GM18508 (cell line): ENCODE results near the gene TSSK6.
A peak's percentile ranks its signal among the peaks of the same experiment; 100 is the strongest.
"Not testable (repeated sequence)": the region's sequence is repeated elsewhere in the genome, so short reads cannot be mapped to it uniquely, and the experiment has no call there.

ENCODE experiments used
- ATAC-seq: cut with Tn5 transposase; IDR thresholded peaks from one replicate; pipeline ENCODE4 v1.9.1; 2021; ENCODE audit warnings: moderate number of reproducible peaks; ENCODE audit not compliant: insufficient read depth, unreplicated experiment

The TSSK6 gene

GRCh38 chr19:19490214-19490968, 25.0 kb downstream of the TSSK6 start:
- no peak for ATAC-seq

GRCh38 chr19:19489804-19490204, 25.5 kb downstream of the TSSK6 start:
- ATAC-seq, result no peak

GRCh38 chr19:19488875-19489690, 26.3 kb downstream of the TSSK6 start:
- ATAC-seq, result peak; percentile 44

GRCh38 chr19:19487950-19488874, 27.1 kb downstream of the TSSK6 start:
- ATAC-seq, result no peak

GRCh38 chr19:19487077-19487949, 28.0 kb downstream of the TSSK6 start:
- ATAC-seq, result no peak

GRCh38 chr19:19486343-19487076, 28.8 kb downstream of the TSSK6 start:
- ATAC-seq, result no peak

- ATAC-seq, result no peak
Observed at GRCh38 chr19:19485998-19486290, 29.4 kb downstream of the TSSK6 start.

- ATAC-seq, result no peak
Observed at GRCh38 chr19:19485161-19485997, 30.0 kb downstream of the TSSK6 start.

GRCh38 chr19:19482809-19483596, 32.3 kb downstream of the TSSK6 start:
- ATAC-seq, result no peak

- no peak for ATAC-seq
Observed at GRCh38 chr19:19480688-19481087, 34.7 kb downstream of the TSSK6 start.

GRCh38 chr19:19477705-19478383, 37.5 kb downstream of the TSSK6 start:
- no peak for ATAC-seq

- no peak for ATAC-seq
Observed at GRCh38 chr19:19475849-19476828, 39.2 kb downstream of the TSSK6 start.

- ATAC-seq, result no peak
Observed at GRCh38 chr19:19475015-19475765, 40.2 kb downstream of the TSSK6 start.

- ATAC-seq, result not testable (repeated sequence)
Observed at GRCh38 chr19:19472106-19472505, 43.2 kb downstream of the TSSK6 start.

GRCh38 chr19:19471682-19472081, 43.7 kb downstream of the TSSK6 start:
- ATAC-seq, result no peak
